ENCODE data around the gene GPR176.

Gene GPR176

GRCh38 chr15:39885099-39885777 lies 34.8 kb downstream of the GPR176 start:
- no peaks in the 10 kb centered on the region for H3K36me3 ChIP-seq (ENCODE audit: control insufficient read depth in 5 of 5, insufficient read depth in 5 of 5, low read length in 5 of 5)
- no peaks in the 10 kb centered on the region for H3K9me3 ChIP-seq (ENCODE audit: control insufficient read depth in 5 of 5, low read length in 5 of 5)
- peaks cover 0 to 10% (median 6%) of the 10 kb centered on the region in 5 donors for H3K4me1 ChIP-seq (ENCODE audit: control insufficient read depth in 5 of 5, insufficient read depth in 5 of 5, low read length in 5 of 5)
- H3K27me3 ChIP-seq (ENCODE audit: control insufficient read depth in 5 of 5, insufficient read depth in 4 of 5, low read length in 5 of 5) = no peaks in the 10 kb centered on the region
- H3K9ac ChIP-seq (ENCODE audit: low read length in 5 of 5) = no peak overlapping the region
- no peak overlapping the region for H3K4me3 ChIP-seq (ENCODE audit: low read depth in 1 of 5, low read length in 5 of 5)
- H3K27ac ChIP-seq (ENCODE audit: low read depth, low read length) = no peak overlapping the region

DNA sequence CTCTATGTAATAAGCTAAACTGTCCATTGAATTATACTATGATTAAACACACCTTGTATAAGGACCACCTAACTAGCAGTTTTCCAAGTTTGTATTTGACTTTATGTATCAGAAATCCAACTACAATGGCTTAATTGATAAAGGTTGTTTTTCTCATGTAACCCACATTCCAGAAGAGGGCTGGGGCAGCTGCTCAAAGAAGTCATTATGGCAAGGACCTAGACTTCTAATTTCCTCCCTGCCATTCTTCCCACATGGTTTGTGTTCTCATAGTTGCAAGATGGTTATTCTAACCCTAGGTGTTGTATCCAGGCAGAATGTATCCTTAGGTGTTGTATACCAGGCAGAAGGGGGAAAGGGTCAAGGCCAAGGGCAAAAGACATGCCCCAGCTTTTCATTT lies 35.7 kb downstream of the GPR176 start:
- H3K4me1 ChIP-seq (ENCODE audit: control insufficient read depth in 5 of 5, insufficient read depth in 5 of 5, low read length in 5 of 5) = peaks cover 0 to 10% (median 6%) of the 10 kb centered on the region in 5 donors
- no peaks in the 10 kb centered on the region for H3K9me3 ChIP-seq (ENCODE audit: control insufficient read depth in 5 of 5, low read length in 5 of 5)
- H3K27ac ChIP-seq (ENCODE audit: low read depth, low read length) = no peak overlapping the region
- H3K4me3 ChIP-seq (ENCODE audit: low read depth in 1 of 5, low read length in 5 of 5) = no peak overlapping the region
- no peaks in the 10 kb centered on the region for H3K36me3 ChIP-seq (ENCODE audit: control insufficient read depth in 5 of 5, insufficient read depth in 5 of 5, low read length in 5 of 5)
- H3K27me3 ChIP-seq (ENCODE audit: control insufficient read depth in 5 of 5, insufficient read depth in 4 of 5, low read length in 5 of 5) = no peaks in the 10 kb centered on the region
- H3K9ac ChIP-seq (ENCODE audit: low read length in 5 of 5) = no peak overlapping the region

- no peaks in the 10 kb centered on the region for H3K36me3 ChIP-seq (ENCODE audit: control insufficient read depth in 5 of 5, insufficient read depth in 5 of 5, low read length in 5 of 5)
- no peak overlapping the region for H3K4me3 ChIP-seq (ENCODE audit: low read depth in 1 of 5, low read length in 5 of 5)
- H3K27ac ChIP-seq (ENCODE audit: low read depth, low read length) = no peak overlapping the region
- no peaks in the 10 kb centered on the region for H3K9me3 ChIP-seq (ENCODE audit: control insufficient read depth in 5 of 5, low read length in 5 of 5)
- H3K27me3 ChIP-seq (ENCODE audit: control insufficient read depth in 5 of 5, insufficient read depth in 4 of 5, low read length in 5 of 5) = no peaks in the 10 kb centered on the region
- H3K9ac ChIP-seq (ENCODE audit: low read length in 5 of 5) = no peak overlapping the region
- peaks cover 0 to 10% (median 6%) of the 10 kb centered on the region in 5 donors for H3K4me1 ChIP-seq (ENCODE audit: control insufficient read depth in 5 of 5, insufficient read depth in 5 of 5, low read length in 5 of 5)
Measured at GRCh38 chr15:39882602-39883001, 37.5 kb downstream of the GPR176 start.

GRCh38 chr15:39881790-39882189 lies 38.3 kb downstream of the GPR176 start:
- Histone ChIP-seq H3K27ac (ENCODE audit: low read depth, low read length) (no peak overlapping the region), H3K27me3 (ENCODE audit: control insufficient read depth in 5 of 5, insufficient read depth in 4 of 5, low read length in 5 of 5) (no peaks in the 10 kb centered on the region), H3K9ac (ENCODE audit: low read length in 5 of 5) (peak overlapping the region in 2 of 5 donors; percentile 23 to 52), H3K36me3 (ENCODE audit: control insufficient read depth in 5 of 5, insufficient read depth in 5 of 5, low read length in 5 of 5) (no peaks in the 10 kb centered on the region), H3K9me3 (ENCODE audit: control insufficient read depth in 5 of 5, low read length in 5 of 5) (no peaks in the 10 kb centered on the region), H3K4me1 (ENCODE audit: control insufficient read depth in 5 of 5, insufficient read depth in 5 of 5, low read length in 5 of 5) (peaks cover 0 to 10% (median 6%) of the 10 kb centered on the region in 5 donors), H3K4me3 (ENCODE audit: low read depth in 1 of 5, low read length in 5 of 5) (no peak overlapping the region)

GRCh38 chr15:39880718-39881387 lies 39.2 kb downstream of the GPR176 start:
- no peaks in the 10 kb centered on the region for H3K27me3 ChIP-seq (ENCODE audit: control insufficient read depth in 5 of 5, insufficient read depth in 4 of 5, low read length in 5 of 5)
- H3K9me3 ChIP-seq (ENCODE audit: control insufficient read depth in 5 of 5, low read length in 5 of 5) = no peaks in the 10 kb centered on the region
- H3K27ac ChIP-seq (ENCODE audit: low read depth, low read length) = no peak overlapping the region
- no peak overlapping the region for H3K9ac ChIP-seq (ENCODE audit: low read length in 5 of 5)
- H3K4me3 ChIP-seq (ENCODE audit: low read depth in 1 of 5, low read length in 5 of 5) = no peak overlapping the region
- no peaks in the 10 kb centered on the region for H3K36me3 ChIP-seq (ENCODE audit: control insufficient read depth in 5 of 5, insufficient read depth in 5 of 5, low read length in 5 of 5)
- H3K4me1 ChIP-seq (ENCODE audit: control insufficient read depth in 5 of 5, insufficient read depth in 5 of 5, low read length in 5 of 5) = peaks cover 0 to 10% (median 6%) of the 10 kb centered on the region in 5 donors

DNA sequence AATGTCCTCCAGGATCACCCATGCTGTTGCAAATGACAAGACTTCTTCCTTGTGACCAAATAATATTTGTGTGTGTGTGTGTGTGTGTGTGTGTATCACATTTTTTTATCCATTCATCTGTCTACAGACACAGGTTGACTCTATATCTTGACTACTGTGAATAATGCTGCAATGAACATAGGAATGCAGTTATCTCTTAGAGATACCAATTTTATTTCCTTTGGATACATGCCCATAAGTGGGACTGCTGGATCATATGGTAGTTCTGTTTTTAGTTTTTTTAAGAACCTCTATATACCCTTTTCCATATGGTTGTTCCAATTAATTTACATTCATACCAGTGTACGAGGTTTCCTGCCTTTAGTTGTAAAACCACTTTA lies 41.7 kb downstream of the GPR176 start:
- H3K27me3 ChIP-seq (ENCODE audit: control insufficient read depth in 5 of 5, insufficient read depth in 4 of 5, low read length in 5 of 5) = no peaks in the 10 kb centered on the region
- H3K4me1 ChIP-seq (ENCODE audit: control insufficient read depth in 5 of 5, insufficient read depth in 5 of 5, low read length in 5 of 5) = peaks cover 0 to 7% (median 6%) of the 10 kb centered on the region in 5 donors
- no peak overlapping the region for H3K27ac ChIP-seq (ENCODE audit: low read depth, low read length)
- no peaks in the 10 kb centered on the region for H3K36me3 ChIP-seq (ENCODE audit: control insufficient read depth in 5 of 5, insufficient read depth in 5 of 5, low read length in 5 of 5)
- H3K9me3 ChIP-seq (ENCODE audit: control insufficient read depth in 5 of 5, low read length in 5 of 5) = no peaks in the 10 kb centered on the region
- H3K4me3 ChIP-seq (ENCODE audit: low read depth in 1 of 5, low read length in 5 of 5) = no peak overlapping the region
- H3K9ac ChIP-seq (ENCODE audit: low read length in 5 of 5) = no peak overlapping the region

DNA sequence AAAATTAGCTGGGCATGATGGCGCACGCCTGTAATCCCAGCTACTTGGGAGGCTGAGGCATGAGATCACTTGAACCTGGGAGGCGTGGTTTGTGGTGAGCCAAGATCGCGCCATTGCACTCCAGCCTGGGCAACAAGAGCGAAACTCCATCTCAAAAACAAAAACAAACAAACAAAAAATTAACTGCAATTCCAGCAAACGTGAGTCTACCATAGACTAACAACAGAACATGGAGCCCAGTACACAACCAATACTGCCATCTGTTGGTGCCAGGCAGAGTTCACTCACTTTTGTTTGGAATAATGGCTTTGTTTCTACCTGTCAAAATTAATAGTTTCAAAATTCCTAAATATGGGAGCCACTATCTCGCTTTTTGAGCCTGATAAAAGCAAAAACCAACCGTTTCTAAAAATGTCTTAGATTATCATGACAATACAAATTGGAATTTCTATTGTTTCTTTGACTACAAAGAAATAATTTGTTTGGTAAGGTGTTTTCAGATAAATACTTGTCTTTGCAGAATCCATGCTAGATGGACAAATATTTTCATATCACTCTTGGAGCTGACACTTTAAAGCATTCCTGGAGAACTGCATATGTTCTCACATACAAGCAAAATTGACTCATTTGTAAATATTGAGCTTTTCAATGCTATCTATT lies 45.0 kb downstream of the GPR176 start:
- Histone ChIP-seq H3K4me3 (ENCODE audit: low read depth in 1 of 5, low read length in 5 of 5) (no peak overlapping the region), H3K36me3 (ENCODE audit: control insufficient read depth in 5 of 5, insufficient read depth in 5 of 5, low read length in 5 of 5) (no peaks in the 10 kb centered on the region), H3K27me3 (ENCODE audit: control insufficient read depth in 5 of 5, insufficient read depth in 4 of 5, low read length in 5 of 5) (no peaks in the 10 kb centered on the region), H3K9ac (ENCODE audit: low read length in 5 of 5) (no peak overlapping the region), H3K9me3 (ENCODE audit: control insufficient read depth in 5 of 5, low read length in 5 of 5) (no peaks in the 10 kb centered on the region), H3K4me1 (ENCODE audit: control insufficient read depth in 5 of 5, insufficient read depth in 5 of 5, low read length in 5 of 5) (peaks cover 0 to 1% (median 0%) of the 10 kb centered on the region in 5 donors), H3K27ac (ENCODE audit: low read depth, low read length) (no peak overlapping the region)

DNA sequence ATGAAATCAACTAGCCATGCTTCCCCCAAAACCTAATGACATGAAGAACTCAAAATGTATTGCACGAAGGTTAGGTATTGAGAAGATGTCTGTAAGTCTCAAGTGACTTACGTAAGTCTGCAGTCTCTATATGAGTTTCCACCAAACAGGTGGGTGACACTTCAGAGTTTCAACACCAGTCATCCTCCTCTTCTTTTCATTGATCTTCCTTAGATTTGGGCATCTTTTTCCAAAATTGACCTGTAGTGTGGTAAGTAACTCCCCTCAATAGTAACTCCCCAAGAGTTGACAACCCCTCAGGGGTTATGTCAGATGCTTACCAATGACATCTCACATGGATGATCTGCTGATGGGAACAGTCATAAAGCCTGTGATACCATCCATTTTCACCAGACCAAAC lies 46.1 kb downstream of the GPR176 start:
- peaks cover 0 to 6% (median 0%) of the 10 kb centered on the region in 5 donors for H3K4me1 ChIP-seq (ENCODE audit: control insufficient read depth in 5 of 5, insufficient read depth in 5 of 5, low read length in 5 of 5)
- H3K9me3 ChIP-seq (ENCODE audit: control insufficient read depth in 5 of 5, low read length in 5 of 5) = no peaks in the 10 kb centered on the region
- H3K27ac ChIP-seq (ENCODE audit: low read depth, low read length) = no peak overlapping the region
- no peak overlapping the region for H3K4me3 ChIP-seq (ENCODE audit: low read depth in 1 of 5, low read length in 5 of 5)
- no peaks in the 10 kb centered on the region for H3K36me3 ChIP-seq (ENCODE audit: control insufficient read depth in 5 of 5, insufficient read depth in 5 of 5, low read length in 5 of 5)
- no peaks in the 10 kb centered on the region for H3K27me3 ChIP-seq (ENCODE audit: control insufficient read depth in 5 of 5, insufficient read depth in 4 of 5, low read length in 5 of 5)
- no peak overlapping the region for H3K9ac ChIP-seq (ENCODE audit: low read length in 5 of 5)

DNA sequence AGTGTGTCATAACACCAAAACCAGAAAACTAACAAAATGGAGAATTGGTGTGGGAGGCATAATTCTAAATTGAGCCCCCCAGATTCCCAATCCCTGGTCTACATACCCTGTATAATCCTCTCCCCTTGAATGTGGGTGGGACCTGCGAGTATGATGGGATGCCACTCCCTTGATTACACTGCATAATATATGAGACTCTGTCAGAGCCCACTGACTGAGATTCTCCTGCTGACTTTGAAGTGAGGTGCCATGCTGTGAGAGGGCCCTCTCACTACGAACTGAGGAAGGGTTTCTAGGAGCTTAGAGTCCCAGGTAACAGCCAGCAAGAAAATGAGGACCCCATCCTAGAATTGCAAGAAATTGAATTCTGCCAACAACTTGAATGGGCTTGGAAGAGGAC lies 49.5 kb downstream of the GPR176 start:
- Histone ChIP-seq H3K27me3 (ENCODE audit: control insufficient read depth in 5 of 5, insufficient read depth in 4 of 5, low read length in 5 of 5) (no peaks in the 10 kb centered on the region), H3K36me3 (ENCODE audit: control insufficient read depth in 5 of 5, insufficient read depth in 5 of 5, low read length in 5 of 5) (no peaks in the 10 kb centered on the region), H3K9me3 (ENCODE audit: control insufficient read depth in 5 of 5, low read length in 5 of 5) (no peaks in the 10 kb centered on the region), H3K4me1 (ENCODE audit: control insufficient read depth in 5 of 5, insufficient read depth in 5 of 5, low read length in 5 of 5) (peaks cover 0 to 6% (median 0%) of the 10 kb centered on the region in 5 donors), H3K9ac (ENCODE audit: low read length in 5 of 5) (no peak overlapping the region), H3K4me3 (ENCODE audit: low read depth in 1 of 5, low read length in 5 of 5) (no peak overlapping the region), H3K27ac (ENCODE audit: low read depth, low read length) (no peak overlapping the region)

GRCh38 chr15:39869858-39870515 lies 50.1 kb downstream of the GPR176 start:
- Histone ChIP-seq H3K4me1 (ENCODE audit: control insufficient read depth in 5 of 5, insufficient read depth in 5 of 5, low read length in 5 of 5) (peaks cover 0 to 6% (median 0%) of the 10 kb centered on the region in 5 donors), H3K27me3 (ENCODE audit: control insufficient read depth in 5 of 5, insufficient read depth in 4 of 5, low read length in 5 of 5) (no peaks in the 10 kb centered on the region), H3K9ac (ENCODE audit: low read length in 5 of 5) (no peak overlapping the region), H3K4me3 (ENCODE audit: low read depth in 1 of 5, low read length in 5 of 5) (no peak overlapping the region), H3K36me3 (ENCODE audit: control insufficient read depth in 5 of 5, insufficient read depth in 5 of 5, low read length in 5 of 5) (no peaks in the 10 kb centered on the region), H3K27ac (ENCODE audit: low read depth, low read length) (no peak overlapping the region), H3K9me3 (ENCODE audit: control insufficient read depth in 5 of 5, low read length in 5 of 5) (no peaks in the 10 kb centered on the region)

All from subcutaneous abdominal adipose tissue (tissue), 5 donors.